Measurements from ENCODE around the gene TXNDC9.

- no peak for TF ChIP-seq CTCF (conservative IDR thresholded peaks at IDR 0.05; ENCODE audit: low read length)
- no peak for TF ChIP-seq EZH2phosphoT487 (IDR thresholded peaks at IDR 0.05; ENCODE audit: borderline replicate concordance, low read depth, low read length)
Measured at GRCh38 chr2:99340669-99341236, 4.6 kb upstream of the TXNDC9 start.

Data from OCI-LY7 (cell line).